ENCODE results near the gene WASHC2A. TPM values are rescaled to one million over a fixed set of nuclear protein-coding genes. Genes with fewer than 3 reads are reported as not detected.
"Not testable (repeated sequence)": the region's sequence is repeated elsewhere in the genome, so short reads cannot be mapped to it uniquely, and the experiment has no call there.

The WASHC2A gene
- 36.0 and 47.3 TPM in 2 replicates for total RNA-seq

GRCh38 chr10:50067546-50068351, at the start of gene WASHC2A:
TSS of gene WASHC2A (plus strand) at chr10:50067954. CDS start at chr10:50068006, 52 bp downstream.
- DNase-seq (ENCODE audit: low read depth, low spot score): not testable (repeated sequence)

GRCh38 chr10:50019279-50019678, 48.5 kb upstream of the WASHC2A start:
- DNase-seq (ENCODE audit: low read depth, low spot score): not testable (repeated sequence)

GRCh38 chr10:50020451-50021024, 47.2 kb upstream of the WASHC2A start:
- not testable (repeated sequence) for DNase-seq (ENCODE audit: low read depth, low spot score)

- DNase-seq (ENCODE audit: low read depth, low spot score): no peak
These were observed 46.1 kb upstream of the WASHC2A start for GRCh38 chr10:50021646-50022045.

- DNase-seq (ENCODE audit: low read depth, low spot score): not testable (repeated sequence)
These were observed 42.9 kb upstream of the WASHC2A start for GRCh38 chr10:50024716-50025383.

- no peak for DNase-seq (ENCODE audit: low read depth, low spot score)
These were observed 42.1 kb upstream of the WASHC2A start for GRCh38 chr10:50025627-50026026.

- DNase-seq (ENCODE audit: low read depth, low spot score): no peak
These were observed 40.6 kb upstream of the WASHC2A start for GRCh38 chr10:50027195-50027594.

GRCh38 chr10:50033481-50033880, 34.3 kb upstream of the WASHC2A start:
- DNase-seq (ENCODE audit: low read depth, low spot score): no peak

- DNase-seq (ENCODE audit: low read depth, low spot score): not testable (repeated sequence)
These were observed 32.4 kb upstream of the WASHC2A start for GRCh38 chr10:50035337-50035736.

- DNase-seq (ENCODE audit: low read depth, low spot score): no peak
These were observed 22.7 kb upstream of the WASHC2A start for GRCh38 chr10:50044941-50045664.

GRCh38 chr10:50046457-50046856, 21.3 kb upstream of the WASHC2A start:
- DNase-seq (ENCODE audit: low read depth, low spot score): not testable (repeated sequence)

- not testable (repeated sequence) for DNase-seq (ENCODE audit: low read depth, low spot score)
These were observed 20.2 kb upstream of the WASHC2A start for GRCh38 chr10:50047594-50047993.

GRCh38 chr10:50051995-50052660, 15.6 kb upstream of the WASHC2A start:
- DNase-seq (ENCODE audit: low read depth, low spot score): not testable (repeated sequence)

- DNase-seq (ENCODE audit: low read depth, low spot score): not testable (repeated sequence)
These were observed 14.9 kb upstream of the WASHC2A start for GRCh38 chr10:50052778-50053376.

- not testable (repeated sequence) for DNase-seq (ENCODE audit: low read depth, low spot score)
These were observed 12.1 kb upstream of the WASHC2A start for GRCh38 chr10:50055494-50056292.

GRCh38 chr10:50056654-50057053, 11.1 kb upstream of the WASHC2A start:
- not testable (repeated sequence) for DNase-seq (ENCODE audit: low read depth, low spot score)

GRCh38 chr10:50058727-50059126, 9.0 kb upstream of the WASHC2A start:
- DNase-seq (ENCODE audit: low read depth, low spot score): not testable (repeated sequence)

GRCh38 chr10:50059946-50060345, 7.8 kb upstream of the WASHC2A start:
- not testable (repeated sequence) for DNase-seq (ENCODE audit: low read depth, low spot score)

GRCh38 chr10:50061548-50061947, 6.2 kb upstream of the WASHC2A start:
- DNase-seq (ENCODE audit: low read depth, low spot score): not testable (repeated sequence)

GRCh38 chr10:50063100-50063499, 4.7 kb upstream of the WASHC2A start:
- DNase-seq (ENCODE audit: low read depth, low spot score): no peak

Data from pulmonary artery endothelial cell (primary cell).